ENCODE data around the gene TTLL11.
A peak's percentile ranks its signal among the peaks of the same experiment; 100 is the strongest.

TTLL11 gene

DNA sequence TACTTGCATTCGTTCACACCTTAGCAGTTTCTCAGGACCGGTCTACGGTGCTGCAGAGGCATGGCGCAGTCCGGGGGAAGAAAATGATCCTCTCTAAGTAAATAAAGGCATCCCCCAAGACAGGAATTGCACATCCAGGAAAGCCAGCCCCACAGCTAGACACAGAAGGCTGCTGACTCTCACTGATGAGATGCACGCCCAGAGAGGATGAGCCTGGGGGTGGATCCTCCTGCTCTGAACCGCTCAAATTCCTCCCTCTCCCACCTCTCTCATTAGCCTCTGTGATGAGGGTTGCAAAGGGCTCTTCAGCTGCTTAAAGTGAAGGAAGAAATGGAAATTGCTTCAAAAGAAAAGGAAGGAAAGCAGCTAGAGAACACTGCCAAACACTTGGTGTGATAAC is 132.4 kb downstream of the TTLL11 start:
- Histone ChIP-seq H4K20me1 (no peaks in the 10 kb centered on the region), H3K4me2 (peak overlapping the region in 1 of 11 experiments; percentile 4; a peak in 1 of 22 replicates), H3K27ac (no peak overlapping the region), H3K4me1 (peaks cover 7 to 44% (median 26%) of the 10 kb centered on the region in 10 experiments; a peak in 19 of 20 replicates), H3K9me3 (replicated peaks in 1 of 11) (no peaks in the 10 kb centered on the region), H3K9ac (no peak overlapping the region), H3K27me3 (no peaks in the 10 kb centered on the region), H3K4me3 (no peak overlapping the region), H3K36me3 (no peaks in the 10 kb centered on the region)
- no peak for TF ChIP-seq Cebpa-rat (IDR thresholded peaks at IDR 0.05)

DNA sequence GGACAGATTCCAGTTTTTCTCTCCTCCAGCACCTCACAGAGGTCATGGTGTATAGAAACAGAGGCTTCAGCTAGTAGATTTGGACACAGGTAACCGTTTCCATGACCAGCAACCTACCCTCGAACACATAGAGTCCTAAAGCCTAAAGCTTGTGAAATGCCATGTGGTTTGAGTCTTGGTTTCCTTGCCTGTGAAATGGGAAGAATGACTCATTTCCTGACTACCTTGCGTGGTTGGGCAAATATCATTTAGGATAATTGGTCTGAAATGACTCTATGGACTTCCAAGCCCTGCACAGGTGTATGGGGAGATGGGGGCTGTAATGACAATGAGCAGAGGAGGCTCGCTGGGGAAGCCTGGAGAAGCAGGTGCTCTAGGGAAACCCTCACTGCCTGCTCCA is 134.6 kb downstream of the TTLL11 start:
- H3K4me2 ChIP-seq, result peak overlapping the region; percentile 20 to 81 (median 65)
- no peaks in the 10 kb centered on the region for H4K20me1 ChIP-seq
- H3K36me3 ChIP-seq, result no peaks in the 10 kb centered on the region
- H3K9me3 ChIP-seq (replicated peaks in 1 of 11), result no peaks in the 10 kb centered on the region
- no peak for TF ChIP-seq Cebpa-rat (IDR thresholded peaks at IDR 0.05)
- H3K4me1 ChIP-seq, result peaks cover 7 to 65% (median 42%) of the 10 kb centered on the region in 10 experiments; a peak in 19 of 20 replicates
- no peak overlapping the region for H3K27ac ChIP-seq
- no peaks in the 10 kb centered on the region for H3K27me3 ChIP-seq
- H3K4me3 ChIP-seq, result no peak overlapping the region
- H3K9ac ChIP-seq, result no peak overlapping the region

DNA sequence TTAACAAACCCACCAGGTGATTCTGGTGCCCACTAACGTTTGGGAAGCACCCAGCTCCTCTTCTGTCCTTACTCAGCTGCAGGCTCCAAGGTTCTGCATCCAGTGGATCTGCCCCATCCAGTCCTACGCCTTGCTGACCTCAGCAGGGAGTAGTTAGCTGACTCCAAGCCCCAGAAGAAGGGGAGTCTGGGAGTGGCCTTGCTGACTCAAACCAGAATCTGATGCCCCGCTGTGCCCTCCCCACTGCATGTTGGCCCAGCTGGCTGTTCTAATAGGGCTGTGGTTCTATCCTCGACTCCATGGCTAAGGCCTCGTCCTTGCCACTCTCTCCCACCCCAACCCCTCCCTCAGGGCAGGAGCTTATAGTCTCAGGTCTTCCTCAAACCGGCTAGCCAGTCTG is 136.3 kb downstream of the TTLL11 start:
- H3K4me3 ChIP-seq, result no peak overlapping the region
- H3K27ac ChIP-seq, result no peak overlapping the region
- no peaks in the 10 kb centered on the region for H3K36me3 ChIP-seq
- H3K27me3 ChIP-seq, result no peaks in the 10 kb centered on the region
- peaks cover 7 to 76% (median 50%) of the 10 kb centered on the region in 10 experiments; a peak in 19 of 20 replicates for H3K4me1 ChIP-seq
- peak overlapping the region in 5 of 11 experiments; percentile 58 to 81 (median 69); a peak in 10 of 22 replicates for H3K4me2 ChIP-seq
- H3K9me3 ChIP-seq (replicated peaks in 1 of 11), result no peaks in the 10 kb centered on the region
- TF ChIP-seq Cebpa-rat (IDR thresholded peaks at IDR 0.05), result no peak
- no peak overlapping the region for H3K9ac ChIP-seq
- H4K20me1 ChIP-seq, result no peaks in the 10 kb centered on the region

DNA sequence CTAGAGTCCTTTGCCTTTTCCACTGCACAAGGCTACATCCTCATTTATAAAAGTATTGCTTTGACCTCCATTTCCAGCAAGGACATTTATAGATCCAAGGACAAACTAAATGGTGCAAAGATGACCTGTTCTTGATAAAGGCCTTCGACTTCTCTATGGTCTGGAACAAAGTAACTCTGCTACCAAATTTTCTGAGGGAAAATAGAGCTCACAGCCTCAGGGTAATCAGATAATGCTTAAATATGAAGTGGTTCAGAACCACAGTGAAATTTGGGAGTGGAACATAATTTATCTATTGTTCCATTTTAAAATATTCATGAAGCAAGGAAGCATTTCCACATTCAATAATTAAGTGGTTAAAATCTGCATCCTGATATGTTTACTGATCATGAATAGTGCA is 137.5 kb downstream of the TTLL11 start:
- Histone ChIP-seq H3K27me3 (no peaks in the 10 kb centered on the region), H3K27ac (no peak overlapping the region), H3K9me3 (replicated peaks in 1 of 11) (no peaks in the 10 kb centered on the region), H3K9ac (no peak overlapping the region), H3K4me3 (no peak overlapping the region), H4K20me1 (no peaks in the 10 kb centered on the region), H3K36me3 (no peaks in the 10 kb centered on the region), H3K4me2 (peak overlapping the region in 4 of 11 experiments; percentile 4 to 54 (median 42); a peak in 4 of 22 replicates), H3K4me1 (peaks cover 7 to 83% (median 53%) of the 10 kb centered on the region in 10 experiments; a peak in 19 of 20 replicates)
- TF ChIP-seq Cebpa-rat (IDR thresholded peaks at IDR 0.05), result no peak

DNA sequence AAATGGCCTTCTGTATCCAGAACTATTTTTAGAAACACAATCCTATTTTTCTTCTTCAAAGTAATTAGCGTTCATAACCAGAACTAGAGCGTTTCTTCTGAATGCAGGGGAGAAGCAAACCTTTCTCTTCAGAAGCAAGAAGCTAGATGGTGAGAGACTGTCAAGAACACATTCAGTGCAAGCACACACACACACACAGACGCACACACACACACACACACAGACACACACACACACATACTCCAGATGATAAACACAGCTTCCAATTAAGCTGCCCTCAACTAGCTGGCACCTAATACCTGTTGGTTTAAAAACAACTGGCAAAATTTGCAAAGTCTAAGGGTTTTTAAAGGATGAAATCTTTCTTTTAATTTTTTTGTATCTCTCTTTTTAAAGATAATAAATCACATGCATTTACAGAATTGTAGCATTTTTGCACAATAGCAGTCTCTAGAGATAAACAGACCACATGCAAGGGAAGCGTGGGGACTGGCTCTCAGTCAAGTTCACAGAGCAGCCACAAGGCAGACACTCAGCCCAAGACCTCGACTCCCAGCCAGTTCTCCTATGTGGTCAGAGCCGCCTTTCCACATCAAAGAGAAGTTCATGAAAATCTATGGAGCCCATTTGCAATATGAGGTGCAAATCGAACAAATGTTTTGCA is 138.5 kb downstream of the TTLL11 start:
- no peak overlapping the region for H3K4me3 ChIP-seq
- peaks cover 7 to 92% (median 60%) of the 10 kb centered on the region in 10 experiments; a peak in 19 of 20 replicates for H3K4me1 ChIP-seq
- H3K36me3 ChIP-seq, result no peaks in the 10 kb centered on the region
- no peak overlapping the region for H3K27ac ChIP-seq
- no peaks in the 10 kb centered on the region for H3K27me3 ChIP-seq
- peak in 3 of 11 experiments; percentile 15 to 67 (median 23); a peak in 1 of 22 replicates for TF ChIP-seq Cebpa-rat (IDR thresholded peaks at IDR 0.05)
- peak overlapping the region in 8 of 11 experiments; percentile 12 to 54 (median 39); a peak in 13 of 22 replicates for H3K4me2 ChIP-seq
- H3K9me3 ChIP-seq (replicated peaks in 1 of 11), result no peaks in the 10 kb centered on the region
- no peak overlapping the region for H3K9ac ChIP-seq
- H4K20me1 ChIP-seq, result no peaks in the 10 kb centered on the region

DNA sequence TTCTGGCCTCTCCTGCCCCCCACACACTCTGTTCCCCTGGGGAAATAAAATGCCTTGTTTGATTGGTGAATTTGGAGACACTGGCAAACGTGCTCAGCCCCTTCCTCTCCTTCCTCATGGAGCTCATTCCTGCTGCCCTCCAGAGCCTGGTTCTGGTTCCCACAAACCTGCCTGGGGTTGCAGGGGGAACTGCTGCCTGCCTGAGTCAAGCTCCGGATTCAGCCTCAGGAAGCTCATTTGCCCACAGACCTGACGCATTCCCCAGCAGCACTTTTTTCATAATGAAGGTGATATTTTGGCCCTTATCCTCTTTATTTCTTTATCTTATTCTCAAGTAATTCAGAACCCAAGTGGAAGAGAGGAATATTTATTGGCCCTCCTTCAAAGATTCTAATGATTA is 140.5 kb downstream of the TTLL11 start:
- H3K4me1 ChIP-seq, result peaks cover 0 to 78% (median 47%) of the 10 kb centered on the region in 10 experiments; a peak in 15 of 20 replicates
- no peaks in the 10 kb centered on the region for H3K27me3 ChIP-seq
- H3K9ac ChIP-seq, result no peak overlapping the region
- no peak overlapping the region for H3K27ac ChIP-seq
- H3K36me3 ChIP-seq, result no peaks in the 10 kb centered on the region
- H3K4me2 ChIP-seq, result peak overlapping the region in 6 of 11 experiments; percentile 18 to 52 (median 36); a peak in 9 of 22 replicates
- no peaks in the 10 kb centered on the region for H4K20me1 ChIP-seq
- TF ChIP-seq Cebpa-rat (IDR thresholded peaks at IDR 0.05), result no peak
- no peak overlapping the region for H3K4me3 ChIP-seq
- no peaks in the 10 kb centered on the region for H3K9me3 ChIP-seq (replicated peaks in 1 of 11)

DNA sequence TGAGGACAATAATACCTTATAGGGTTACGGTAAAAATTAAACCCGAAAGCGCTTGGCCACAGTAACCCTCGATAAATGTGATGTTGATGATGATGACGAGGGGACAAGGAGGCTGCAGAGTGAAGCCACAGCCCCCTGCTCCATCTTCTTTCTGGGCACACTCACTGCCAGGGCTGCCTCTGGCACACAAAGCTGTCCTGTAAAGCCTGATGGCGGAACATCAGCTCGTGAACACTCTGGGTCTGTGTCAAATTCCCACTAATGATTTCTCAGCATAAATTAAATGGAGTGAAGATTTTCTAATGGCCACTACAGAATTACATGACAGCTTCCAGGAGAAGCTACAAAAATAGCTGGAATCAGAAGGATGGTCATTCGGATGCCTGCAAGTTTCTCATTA is 142.2 kb downstream of the TTLL11 start:
- peaks cover 0 to 78% (median 51%) of the 10 kb centered on the region in 10 experiments; a peak in 14 of 20 replicates for H3K4me1 ChIP-seq
- no peaks in the 10 kb centered on the region for H3K36me3 ChIP-seq
- no peaks in the 10 kb centered on the region for H4K20me1 ChIP-seq
- no peak for TF ChIP-seq Cebpa-rat (IDR thresholded peaks at IDR 0.05)
- H3K27me3 ChIP-seq, result no peaks in the 10 kb centered on the region
- no peak overlapping the region for H3K4me3 ChIP-seq
- no peak overlapping the region for H3K27ac ChIP-seq
- H3K9me3 ChIP-seq (replicated peaks in 1 of 11), result no peaks in the 10 kb centered on the region
- no peak overlapping the region for H3K9ac ChIP-seq
- peak overlapping the region in 9 of 11 experiments; percentile 9 to 57 (median 47); a peak in 15 of 22 replicates for H3K4me2 ChIP-seq

DNA sequence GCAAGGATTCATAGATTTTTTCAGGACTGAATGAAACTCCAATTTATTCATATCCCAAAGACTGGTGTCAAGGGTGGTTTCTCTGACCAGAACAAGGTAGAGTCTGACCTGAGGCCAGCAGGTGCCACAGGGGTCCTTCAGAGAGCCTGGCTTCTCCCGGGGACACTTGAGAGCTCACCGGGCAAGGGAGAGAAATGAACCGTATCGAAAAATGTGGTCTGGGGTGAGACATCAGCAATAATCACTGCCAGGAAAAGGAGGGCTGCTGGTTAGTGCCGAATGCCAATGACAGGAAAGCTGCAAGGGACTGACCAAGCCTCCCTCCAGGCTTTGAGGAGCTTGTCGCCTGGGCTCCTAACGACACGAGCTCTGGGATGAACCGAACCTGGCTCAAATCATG is 142.7 kb downstream of the TTLL11 start:
- Histone ChIP-seq H3K4me2 (peak overlapping the region in 9 of 11 experiments; percentile 9 to 57 (median 47); a peak in 15 of 22 replicates), H3K4me1 (peaks cover 0 to 78% (median 54%) of the 10 kb centered on the region in 10 experiments; a peak in 14 of 20 replicates), H3K27me3 (no peaks in the 10 kb centered on the region), H3K9ac (no peak overlapping the region), H3K27ac (no peak overlapping the region), H3K9me3 (replicated peaks in 1 of 11) (no peaks in the 10 kb centered on the region), H3K36me3 (no peaks in the 10 kb centered on the region), H3K4me3 (no peak overlapping the region), H4K20me1 (no peaks in the 10 kb centered on the region)
- no peak for TF ChIP-seq Cebpa-rat (IDR thresholded peaks at IDR 0.05)

DNA sequence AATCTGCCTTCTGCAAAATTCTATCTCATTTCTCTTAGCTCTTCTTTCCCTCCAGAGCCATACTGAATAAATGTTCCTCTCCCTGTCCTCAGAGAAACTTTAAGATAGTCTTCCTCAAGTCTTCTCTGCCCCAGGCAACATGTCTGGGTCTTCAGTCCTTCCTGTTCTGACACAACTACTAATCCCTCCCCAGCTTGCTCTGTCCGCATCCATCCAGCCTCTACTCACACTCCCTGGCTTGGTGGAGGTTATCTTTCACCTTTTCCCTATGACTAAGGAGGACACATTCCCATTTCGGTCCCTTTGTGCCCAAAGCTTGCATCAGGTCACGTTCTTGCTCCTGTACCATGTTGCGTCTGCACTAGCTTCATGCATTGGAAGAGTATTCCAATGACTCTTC is 143.3 kb downstream of the TTLL11 start:
- no peak overlapping the region for H3K9ac ChIP-seq
- no peaks in the 10 kb centered on the region for H3K9me3 ChIP-seq (replicated peaks in 1 of 11)
- no peaks in the 10 kb centered on the region for H4K20me1 ChIP-seq
- H3K4me1 ChIP-seq, result peaks cover 3 to 78% (median 56%) of the 10 kb centered on the region in 10 experiments; a peak in 19 of 20 replicates
- no peak overlapping the region for H3K4me3 ChIP-seq
- no peak for TF ChIP-seq Cebpa-rat (IDR thresholded peaks at IDR 0.05)
- H3K36me3 ChIP-seq, result no peaks in the 10 kb centered on the region
- H3K27ac ChIP-seq, result no peak overlapping the region
- peak overlapping the region in 6 of 11 experiments; percentile 9 to 57 (median 54); a peak in 7 of 22 replicates for H3K4me2 ChIP-seq
- no peaks in the 10 kb centered on the region for H3K27me3 ChIP-seq

Measured in BLaER1 treated with 17β-estradiol and CSF1 and Interleukin-3, amounts not matched to agents 10 nM and 100 nM (cell line).